Mesendoderm (in vitro differentiated cells): ENCODE results near the gene PRDX1.
"Not testable (repeated sequence)": the region's sequence is repeated elsewhere in the genome, so short reads cannot be mapped to it uniquely, and the experiment has no call there.

ENCODE experiments used
- DNase-seq: peaks from one replicate; pipeline ENCODE4 v3.0.0; 2013
- H2AK5ac ChIP-seq: 2 replicates; pipeline ENCODE4 v1.6.1; 2013; ENCODE audit warnings: low read length, inconsistent platforms
- H2BK120ac ChIP-seq: 2 replicates; pipeline ENCODE4 v1.6.1; 2013; ENCODE audit warnings: low read depth, mild to moderate bottlenecking, low read length, moderate library complexity, mixed read lengths
- H2BK15ac ChIP-seq: replicated peaks from 2 replicates; pipeline ENCODE4 v1.6.1; 2013; ENCODE audit warnings: low read depth, mild to moderate bottlenecking, moderate library complexity
- H2BK5ac ChIP-seq: 2 replicates; pipeline ENCODE4 v1.6.1; 2013; ENCODE audit warnings: low read length, inconsistent platforms
- H3K18ac ChIP-seq: 2 replicates; pipeline ENCODE4 v1.6.1; 2013; ENCODE audit warnings: mild to moderate bottlenecking, low read length, mixed read lengths
- H3K23ac ChIP-seq: one replicate; pipeline ENCODE4 v1.6.1; 2013; ENCODE audit warnings: low read length
- H3K27ac ChIP-seq: 2 replicates; pipeline ENCODE4 v1.5.1; 2013; ENCODE audit warnings: low read depth, mild to moderate bottlenecking, inconsistent platforms, low read length, moderate library complexity
- H3K27me3 ChIP-seq: 2 replicates; pipeline ENCODE4 v1.6.1; 2013; ENCODE audit warnings: low read length, control low read depth, mild to moderate bottlenecking, inconsistent platforms; ENCODE audit not compliant: insufficient read depth, poor library complexity
- H3K36me3 ChIP-seq: 2 replicates; pipeline ENCODE4 v1.6.1; 2013; ENCODE audit warnings: low read length, inconsistent platforms; ENCODE audit not compliant: control insufficient read depth, insufficient read depth
- H3K4ac ChIP-seq: one replicate; pipeline ENCODE4 v1.6.1; 2013; ENCODE audit warnings: low read depth, mild to moderate bottlenecking, low read length, moderate library complexity
- H3K4me1 ChIP-seq: 2 replicates; pipeline ENCODE4 v1.6.1; 2013; ENCODE audit warnings: low read depth, low read length, inconsistent platforms; ENCODE audit not compliant: control insufficient read depth
- H3K4me2 ChIP-seq: 2 replicates; pipeline ENCODE4 v1.6.1; 2013; ENCODE audit warnings: low read length
- H3K4me3 ChIP-seq: 2 replicates; pipeline ENCODE4 v1.5.1; 2013; ENCODE audit warnings: mild to moderate bottlenecking, low read length
- H3K56ac ChIP-seq: one replicate; pipeline ENCODE4 v1.6.1; 2013; ENCODE audit warnings: low read length
- H3K79me1 ChIP-seq: 2 replicates; pipeline ENCODE4 v1.6.1; 2013; ENCODE audit warnings: low read length, inconsistent platforms
- H3K79me2 ChIP-seq: 2 replicates; pipeline ENCODE4 v1.6.1; 2013; ENCODE audit warnings: mild to moderate bottlenecking, low read length; ENCODE audit not compliant: control insufficient read depth, insufficient read depth
- H3K9ac ChIP-seq: 2 replicates; pipeline ENCODE4 v1.6.1; 2013; ENCODE audit warnings: low read length, inconsistent platforms
- H4K5ac ChIP-seq: one replicate; pipeline ENCODE4 v1.6.1; 2013; ENCODE audit warnings: low read length
- H4K8ac ChIP-seq: one replicate; pipeline ENCODE4 v1.6.1; 2013; ENCODE audit warnings: low read depth, mild to moderate bottlenecking, control low read depth, low read length, moderate library complexity
- WGBS: extraction: QIAGEN DNeasy Blood & Tissue Kit; methylation state at CpG from one replicate; pipeline ENCODE4 v1.1.7; 2013; ENCODE audit warnings: low lambda C conversion rate, missing lambda C conversion rate; ENCODE audit not compliant: insufficient coverage; ENCODE audit errors: extremely low coverage; 5-methylcytosine and 5-hydroxymethylcytosine counted together

PRDX1 gene

GRCh38 chr1:45513532-45514260, 8.0 kb downstream of the PRDX1 start:
- not testable (repeated sequence) for H2BK120ac ChIP-seq, H3K27ac ChIP-seq, H3K4ac ChIP-seq, H3K9ac ChIP-seq, DNase-seq, H2BK15ac ChIP-seq, H3K56ac ChIP-seq, H3K4me1 ChIP-seq, H3K4me3 ChIP-seq, H4K8ac ChIP-seq, H3K18ac ChIP-seq, H4K5ac ChIP-seq, H3K27me3 ChIP-seq, H3K4me2 ChIP-seq, H2AK5ac ChIP-seq, H3K23ac ChIP-seq, H2BK5ac ChIP-seq
- Histone ChIP-seq H3K79me1 (peaks cover 11% of the 10 kb centered on the region), H3K79me2 (peaks cover 21% of the 10 kb centered on the region), H3K36me3 (peaks cover 35% of the 10 kb centered on the region)
- WGBS = no CpG with 5 or more reads among the region's 9 CpGs

GRCh38 chr1:45512641-45513054, 9.0 kb downstream of the PRDX1 start:
- peak; percentile 85 for DNase-seq
- Histone ChIP-seq H2BK120ac (no peak overlapping the region), H3K9ac (no peak overlapping the region), H3K36me3 (peaks cover 35% of the 10 kb centered on the region), H3K27ac (no peak overlapping the region), H4K5ac (no peak overlapping the region), H3K79me1 (peaks cover 8% of the 10 kb centered on the region), H3K4me2 (no peak overlapping the region), H2BK15ac (no peak overlapping the region), H3K4me1 (no peaks in the 10 kb centered on the region), H3K4ac (no peak overlapping the region), H3K18ac (no peak overlapping the region), H3K79me2 (peaks cover 14% of the 10 kb centered on the region), H3K23ac (no peak overlapping the region), H3K27me3 (no peaks in the 10 kb centered on the region), H3K56ac (no peak overlapping the region), H2AK5ac (no peak overlapping the region), H4K8ac (no peak overlapping the region), H2BK5ac (no peak overlapping the region), H3K4me3 (no peak overlapping the region)
- WGBS = no CpG with 5 or more reads among the region's 1 CpG

DNA sequence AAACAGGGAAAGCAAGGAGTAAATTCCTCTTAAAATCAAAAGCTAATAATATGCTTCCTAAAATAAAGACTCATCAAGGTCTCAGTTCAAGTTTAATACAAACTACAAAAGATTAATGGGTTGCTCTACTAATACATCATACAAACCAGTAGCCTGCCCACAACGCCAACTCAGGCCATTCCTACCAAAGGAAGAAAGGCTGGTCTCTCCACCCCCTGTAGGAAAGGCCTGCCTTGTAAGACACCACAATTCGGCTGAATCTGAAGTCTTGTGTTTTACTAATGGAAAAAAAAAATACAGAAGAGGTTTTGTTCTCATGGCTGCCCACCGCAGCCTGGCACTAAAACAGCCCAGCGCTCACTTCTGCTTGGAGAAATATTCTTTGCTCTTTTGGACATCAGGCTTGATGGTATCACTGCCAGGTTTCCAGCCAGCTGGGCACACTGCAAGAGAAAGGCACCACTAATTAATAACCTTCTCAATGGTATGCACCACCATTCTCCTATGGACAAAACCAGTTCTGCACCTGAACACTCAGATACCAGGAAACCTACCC, 10.6 kb downstream of the PRDX1 start:
- no peak overlapping the region for H2BK120ac ChIP-seq
- H3K4me1 ChIP-seq = no peaks in the 10 kb centered on the region
- peaks cover 1% of the 10 kb centered on the region for H3K79me2 ChIP-seq
- no peak overlapping the region for H3K23ac ChIP-seq
- no peak overlapping the region for H3K4me3 ChIP-seq
- no peak overlapping the region for H3K4me2 ChIP-seq
- peaks cover 30% of the 10 kb centered on the region for H3K36me3 ChIP-seq
- no peak overlapping the region for H3K9ac ChIP-seq
- H3K18ac ChIP-seq = no peak overlapping the region
- H3K27me3 ChIP-seq = no peaks in the 10 kb centered on the region
- H4K8ac ChIP-seq = no peak overlapping the region
- no peak overlapping the region for H2AK5ac ChIP-seq
- no CpG with 5 or more reads among the region's 4 CpGs for WGBS
- H2BK15ac ChIP-seq = no peak overlapping the region
- no peak overlapping the region for H3K4ac ChIP-seq
- H3K56ac ChIP-seq = no peak overlapping the region
- H3K27ac ChIP-seq = no peak overlapping the region
- DNase-seq = no peak
- no peak overlapping the region for H4K5ac ChIP-seq
- peaks cover 3% of the 10 kb centered on the region for H3K79me1 ChIP-seq
- no peak overlapping the region for H2BK5ac ChIP-seq

DNA sequence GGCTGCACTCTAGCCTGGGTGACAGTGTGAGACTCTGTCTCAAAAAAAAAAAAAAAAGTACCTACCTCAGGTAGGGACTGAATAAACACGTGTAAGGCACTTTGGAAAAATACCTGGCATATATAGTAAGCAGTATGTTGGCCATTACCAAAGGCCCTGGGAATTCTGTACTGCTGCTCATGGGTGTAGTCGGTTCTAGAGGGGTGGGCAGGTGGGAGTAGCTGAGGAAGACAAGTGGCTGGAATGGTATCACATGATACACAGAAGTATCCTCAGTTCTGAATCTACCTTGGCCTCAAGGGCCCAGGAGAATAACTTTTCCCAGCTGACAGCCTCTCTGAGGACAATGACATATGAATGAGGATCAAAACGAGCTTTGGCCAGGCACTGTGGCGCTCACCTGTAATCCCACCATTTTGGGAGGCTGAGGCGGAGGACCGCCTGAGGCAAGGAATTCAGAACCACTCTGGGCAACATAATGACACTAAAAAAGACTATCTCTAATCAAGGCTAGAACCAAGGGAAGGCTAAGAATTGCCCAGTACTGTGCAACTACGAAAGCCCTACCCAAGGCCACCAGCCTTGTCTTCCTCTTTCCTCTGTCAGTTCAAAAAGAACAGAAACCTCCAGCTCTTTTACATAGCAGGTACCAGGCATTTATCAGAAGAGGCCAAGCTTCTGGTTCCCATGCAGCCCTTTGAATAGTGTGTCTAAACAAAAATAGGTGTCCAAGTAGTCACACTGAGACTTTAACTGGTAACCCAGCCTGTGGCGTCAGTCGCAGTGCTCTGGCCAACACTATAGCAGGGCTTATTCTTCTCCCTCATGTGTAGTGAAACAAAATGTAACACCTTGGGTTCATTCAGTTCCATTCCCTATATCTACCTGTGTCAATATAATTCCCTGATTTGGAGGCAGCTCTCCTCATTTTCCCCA, 11.4 kb downstream of the PRDX1 start:
- no peak overlapping the region for H3K4me2 ChIP-seq
- H2BK5ac ChIP-seq = no peak overlapping the region
- no peak overlapping the region for H3K56ac ChIP-seq
- H3K4me1 ChIP-seq = no peaks in the 10 kb centered on the region
- no peaks in the 10 kb centered on the region for H3K79me1 ChIP-seq
- H3K27ac ChIP-seq = no peak overlapping the region
- no peaks in the 10 kb centered on the region for H3K79me2 ChIP-seq
- no peak overlapping the region for H4K5ac ChIP-seq
- H3K36me3 ChIP-seq = peaks cover 25% of the 10 kb centered on the region
- H4K8ac ChIP-seq = no peak overlapping the region
- DNase-seq = no peak
- H2BK120ac ChIP-seq = no peak overlapping the region
- no peak overlapping the region for H3K18ac ChIP-seq
- no CpG with 5 or more reads among the region's 9 CpGs for WGBS
- no peaks in the 10 kb centered on the region for H3K27me3 ChIP-seq
- H2AK5ac ChIP-seq = no peak overlapping the region
- no peak overlapping the region for H3K4me3 ChIP-seq
- no peak overlapping the region for H3K23ac ChIP-seq
- no peak overlapping the region for H3K9ac ChIP-seq
- no peak overlapping the region for H2BK15ac ChIP-seq
- no peak overlapping the region for H3K4ac ChIP-seq

- Histone ChIP-seq H2BK5ac (no peak overlapping the region), H2BK15ac (no peak overlapping the region), H4K5ac (no peak overlapping the region), H3K79me2 (no peaks in the 10 kb centered on the region), H3K23ac (no peak overlapping the region), H3K4me2 (no peak overlapping the region), H4K8ac (no peak overlapping the region), H3K18ac (no peak overlapping the region), H3K36me3 (peaks cover 11% of the 10 kb centered on the region), H3K4ac (no peak overlapping the region), H2AK5ac (no peak overlapping the region), H3K9ac (no peak overlapping the region), H3K56ac (no peak overlapping the region), H3K4me1 (no peaks in the 10 kb centered on the region), H3K27me3 (no peaks in the 10 kb centered on the region), H3K79me1 (no peaks in the 10 kb centered on the region), H3K27ac (no peak overlapping the region), H2BK120ac (no peak overlapping the region), H3K4me3 (no peak overlapping the region)
- WGBS = no CpG with 5 or more reads among the region's 15 CpGs
- DNase-seq = peak; percentile 54
Observed at GRCh38 chr1:45508295-45509151, 13.2 kb downstream of the PRDX1 start.
